Loucy (cell line): ENCODE measurements around the gene GRAPL.
"Not testable (repeated sequence)": the region's sequence is repeated elsewhere in the genome, so short reads cannot be mapped to it uniquely, and the experiment has no call there.

Experiments used
- H2AFZ ChIP-seq: fragments of 200-600 bp; sonication (generic); 2 replicates; pipeline ENCODE4 v1.6.0; 2016; ENCODE audit warnings: antibody characterized with exemption, mild to moderate bottlenecking, low read length, moderate library complexity
- H3F3A ChIP-seq: fragments of 200-600 bp; 2 replicates; pipeline ENCODE4 v1.6.0; 2016; ENCODE audit warnings: antibody characterized with exemption, low read depth, mild to moderate bottlenecking
- H3K27me3 ChIP-seq: fragments of 200-600 bp; sonication (generic); 2 replicates; pipeline ENCODE4 v1.6.1; 2014; ENCODE audit warnings: low read length, mild to moderate bottlenecking; ENCODE audit not compliant: insufficient read depth, poor library complexity, severe bottlenecking
- H3K36me3 ChIP-seq: fragments of 200-600 bp; sonication (generic); 2 replicates; pipeline ENCODE4 v1.6.1; 2016; ENCODE audit warnings: low read length; ENCODE audit not compliant: insufficient read depth
- H3K4me1 ChIP-seq: fragments of 200-600 bp; sonication (generic); 2 replicates; pipeline ENCODE4 v1.5.1; 2014; ENCODE audit warnings: low read length, mild to moderate bottlenecking; ENCODE audit not compliant: insufficient read depth, poor library complexity, severe bottlenecking
- H3K4me2 ChIP-seq: fragments of 200-600 bp; sonication (generic); 2 replicates; pipeline ENCODE4 v1.6.0; 2014; ENCODE audit warnings: antibody characterized with exemption, low read length, low read depth, mild to moderate bottlenecking; ENCODE audit not compliant: poor library complexity, severe bottlenecking
- H3K4me3 ChIP-seq: fragments of 200-600 bp; sonication (generic); 2 replicates; pipeline ENCODE4 v1.5.1; 2014; ENCODE audit warnings: low read length, mild to moderate bottlenecking, mixed read lengths; ENCODE audit not compliant: poor library complexity, severe bottlenecking
- H3K79me2 ChIP-seq: fragments of 200-600 bp; sonication (generic); 2 replicates; pipeline ENCODE4 v1.6.1; 2014; ENCODE audit warnings: low read length; ENCODE audit not compliant: insufficient read depth
- H3K9ac ChIP-seq: fragments of 200-600 bp; sonication (generic); 2 replicates; pipeline ENCODE4 v1.6.0; 2014; ENCODE audit warnings: mild to moderate bottlenecking, low read depth, low read length, moderate library complexity; ENCODE audit not compliant: poor library complexity, severe bottlenecking
- H3K9me2 ChIP-seq: fragments of 200-600 bp; sonication (generic); replicated peaks from 2 replicates; pipeline ENCODE4 v1.6.1; 2016; ENCODE audit warnings: low read depth, low read length, mixed read lengths
- H3K9me3 ChIP-seq: fragments of 200-600 bp; sonication (generic); 2 replicates; pipeline ENCODE4 v1.6.1; 2014; ENCODE audit warnings: mild to moderate bottlenecking, antibody characterized with exemption, low read length, low read depth; ENCODE audit not compliant: insufficient read depth
- H4K20me1 ChIP-seq: fragments of 200-600 bp; sonication (generic); 2 replicates; pipeline ENCODE4 v1.6.0; 2014; ENCODE audit warnings: antibody characterized with exemption, low read length, mild to moderate bottlenecking; ENCODE audit not compliant: insufficient read depth, poor library complexity, severe bottlenecking

Gene GRAPL

GRCh38 chr17:19187883-19188869, 60.8 kb downstream of the GRAPL start:
- not testable (repeated sequence) for H3K9me3 ChIP-seq, H4K20me1 ChIP-seq, H3F3A ChIP-seq, H2AFZ ChIP-seq, H3K79me2 ChIP-seq, H3K27me3 ChIP-seq, H3K9ac ChIP-seq, H3K4me2 ChIP-seq, H3K4me1 ChIP-seq, H3K4me3 ChIP-seq, H3K9me2 ChIP-seq, H3K36me3 ChIP-seq

- not testable (repeated sequence) for H3F3A ChIP-seq, H3K9me2 ChIP-seq, H3K27me3 ChIP-seq, H3K9me3 ChIP-seq, H3K4me3 ChIP-seq, H3K79me2 ChIP-seq, H3K9ac ChIP-seq, H3K36me3 ChIP-seq, H2AFZ ChIP-seq, H4K20me1 ChIP-seq, H3K4me1 ChIP-seq, H3K4me2 ChIP-seq
Measured at GRCh38 chr17:19188870-19189708, 61.7 kb downstream of the GRAPL start.

- not testable (repeated sequence) for H3K9me3 ChIP-seq, H3K4me3 ChIP-seq, H3K9ac ChIP-seq, H3K9me2 ChIP-seq, H3K36me3 ChIP-seq, H3F3A ChIP-seq, H3K4me2 ChIP-seq, H3K27me3 ChIP-seq, H3K4me1 ChIP-seq, H3K79me2 ChIP-seq, H2AFZ ChIP-seq, H4K20me1 ChIP-seq
Measured at GRCh38 chr17:19189781-19190405, 62.5 kb downstream of the GRAPL start.

GRCh38 chr17:19196382-19197204, 69.2 kb downstream of the GRAPL start:
- H2AFZ ChIP-seq, H3K4me1 ChIP-seq, H3K36me3 ChIP-seq, H3K9me2 ChIP-seq, H3K79me2 ChIP-seq, H3K4me2 ChIP-seq, H3K4me3 ChIP-seq, H3K9ac ChIP-seq, H4K20me1 ChIP-seq, H3K9me3 ChIP-seq, H3K27me3 ChIP-seq, H3F3A ChIP-seq: not testable (repeated sequence)

- H3K9me2 ChIP-seq, H3K79me2 ChIP-seq, H3K27me3 ChIP-seq, H3F3A ChIP-seq, H4K20me1 ChIP-seq, H2AFZ ChIP-seq, H3K9me3 ChIP-seq, H3K4me1 ChIP-seq, H3K36me3 ChIP-seq, H3K4me2 ChIP-seq, H3K4me3 ChIP-seq, H3K9ac ChIP-seq: not testable (repeated sequence)
Measured at GRCh38 chr17:19202448-19202847, 75.1 kb downstream of the GRAPL start.

GRCh38 chr17:19203429-19203828, 76.0 kb downstream of the GRAPL start:
- H2AFZ ChIP-seq, H3K4me2 ChIP-seq, H3F3A ChIP-seq, H3K9ac ChIP-seq, H3K27me3 ChIP-seq, H4K20me1 ChIP-seq, H3K9me2 ChIP-seq, H3K36me3 ChIP-seq, H3K4me3 ChIP-seq, H3K79me2 ChIP-seq, H3K4me1 ChIP-seq, H3K9me3 ChIP-seq: not testable (repeated sequence)
